ENCODE measurements around the gene PCBP2.

- TF ChIP-seq, protein P1, sequence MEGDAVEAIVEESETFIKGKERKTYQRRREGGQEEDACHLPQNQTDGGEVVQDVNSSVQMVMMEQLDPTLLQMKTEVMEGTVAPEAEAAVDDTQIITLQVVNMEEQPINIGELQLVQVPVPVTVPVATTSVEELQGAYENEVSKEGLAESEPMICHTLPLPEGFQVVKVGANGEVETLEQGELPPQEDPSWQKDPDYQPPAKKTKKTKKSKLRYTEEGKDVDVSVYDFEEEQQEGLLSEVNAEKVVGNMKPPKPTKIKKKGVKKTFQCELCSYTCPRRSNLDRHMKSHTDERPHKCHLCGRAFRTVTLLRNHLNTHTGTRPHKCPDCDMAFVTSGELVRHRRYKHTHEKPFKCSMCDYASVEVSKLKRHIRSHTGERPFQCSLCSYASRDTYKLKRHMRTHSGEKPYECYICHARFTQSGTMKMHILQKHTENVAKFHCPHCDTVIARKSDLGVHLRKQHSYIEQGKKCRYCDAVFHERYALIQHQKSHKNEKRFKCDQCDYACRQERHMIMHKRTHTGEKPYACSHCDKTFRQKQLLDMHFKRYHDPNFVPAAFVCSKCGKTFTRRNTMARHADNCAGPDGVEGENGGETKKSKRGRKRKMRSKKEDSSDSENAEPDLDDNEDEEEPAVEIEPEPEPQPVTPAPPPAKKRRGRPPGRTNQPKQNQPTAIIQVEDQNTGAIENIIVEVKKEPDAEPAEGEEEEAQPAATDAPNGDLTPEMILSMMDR (IDR thresholded peaks at IDR 0.05), result no peak
- no peak for TF ChIP-seq POLR2AphosphoS5 (IDR thresholded peaks at IDR 0.05)
Measured at GRCh38 chr12:53492188-53492587, 40.3 kb downstream of the PCBP2 start.
